H1 (cell line): ENCODE results near the gene TBC1D12.

Experiments
- HDAC2 ChIP-seq, 2 experiments: fragments of 300-600 bp in 1 of 2; sonication (generic) in 1 of 2; IDR thresholded peaks; 2 replicates each; pipeline ENCODE4 v1.6.1; 2011 to 2012; ENCODE audit warnings: low read depth in 2 of 2, low read length in 2 of 2, mild to moderate bottlenecking in 2 of 2, moderate library complexity in 2 of 2, borderline replicate concordance in 1 of 2, inconsistent platforms in 1 of 2
- ZNF274 ChIP-seq: IDR thresholded peaks from 2 replicates; pipeline ENCODE4 v1.7.0; 2012; ENCODE audit warnings: low read length, borderline replicate concordance; ENCODE audit errors: extremely low read depth
- TF ChIP-seq, protein P1 (sequence below), 3 experiments: IDR thresholded peaks; 1 replicate in 2 of 3; 2 replicates in 1 of 3; pipeline versions ENCODE4 v1.5.1 to v1.6.1; 2011; ENCODE audit warnings: low read length in 3 of 3, mild to moderate bottlenecking in 3 of 3, inconsistent platforms in 2 of 3, low read depth in 1 of 3, moderate library complexity in 1 of 3; ENCODE audit not compliant: insufficient read depth in 1 of 3; ENCODE audit errors: control extremely low read depth in 1 of 3

DNA sequence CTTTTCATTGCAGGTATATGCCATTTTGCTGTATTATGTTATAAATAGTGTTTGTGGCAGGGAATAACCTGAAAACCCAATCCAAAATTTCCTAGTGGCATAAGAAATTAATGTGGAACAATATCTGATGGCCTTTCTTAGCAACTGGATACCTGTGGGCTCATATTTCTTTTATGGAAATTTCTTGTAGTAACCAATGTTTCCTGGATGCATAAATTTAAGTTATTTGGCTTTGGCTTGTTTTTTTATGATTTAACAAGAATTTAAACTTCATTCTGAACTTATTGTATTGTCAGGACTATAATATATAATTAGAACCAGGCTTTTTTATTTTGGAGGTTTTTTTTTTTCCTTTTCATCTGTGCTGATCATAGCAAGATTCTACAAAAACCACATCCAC, 30.1 kb downstream of the TBC1D12 start:
- no peak for TF ChIP-seq HDAC2 (IDR thresholded peaks at IDR 0.05; ENCODE audit: borderline replicate concordance in 1 of 2, low read depth in 2 of 2, low read length in 2 of 2)
- TF ChIP-seq, protein P1, sequence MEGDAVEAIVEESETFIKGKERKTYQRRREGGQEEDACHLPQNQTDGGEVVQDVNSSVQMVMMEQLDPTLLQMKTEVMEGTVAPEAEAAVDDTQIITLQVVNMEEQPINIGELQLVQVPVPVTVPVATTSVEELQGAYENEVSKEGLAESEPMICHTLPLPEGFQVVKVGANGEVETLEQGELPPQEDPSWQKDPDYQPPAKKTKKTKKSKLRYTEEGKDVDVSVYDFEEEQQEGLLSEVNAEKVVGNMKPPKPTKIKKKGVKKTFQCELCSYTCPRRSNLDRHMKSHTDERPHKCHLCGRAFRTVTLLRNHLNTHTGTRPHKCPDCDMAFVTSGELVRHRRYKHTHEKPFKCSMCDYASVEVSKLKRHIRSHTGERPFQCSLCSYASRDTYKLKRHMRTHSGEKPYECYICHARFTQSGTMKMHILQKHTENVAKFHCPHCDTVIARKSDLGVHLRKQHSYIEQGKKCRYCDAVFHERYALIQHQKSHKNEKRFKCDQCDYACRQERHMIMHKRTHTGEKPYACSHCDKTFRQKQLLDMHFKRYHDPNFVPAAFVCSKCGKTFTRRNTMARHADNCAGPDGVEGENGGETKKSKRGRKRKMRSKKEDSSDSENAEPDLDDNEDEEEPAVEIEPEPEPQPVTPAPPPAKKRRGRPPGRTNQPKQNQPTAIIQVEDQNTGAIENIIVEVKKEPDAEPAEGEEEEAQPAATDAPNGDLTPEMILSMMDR (IDR thresholded peaks at IDR 0.05; ENCODE audit: control extremely low read depth in 1 of 3, insufficient read depth in 1 of 3, low read depth in 1 of 3, low read length in 3 of 3), result no peak
- TF ChIP-seq ZNF274, result no peak
